CD4-positive, CD25-positive, alpha-beta regulatory T cell (primary cell): Measurements from ENCODE around the gene MCCC1. TPM values are rescaled to one million over a fixed set of nuclear protein-coding genes. Genes with fewer than 3 reads are reported as not detected.

Experiments
- ATAC-seq, 2 donors: fragments of 150-1000 bp; cut with Tn5 transposase; one replicate each; pipeline ENCODE4 v1.10.0; 2021; ENCODE audit warnings: low read depth in 2 of 2, moderate number of reproducible peaks in 2 of 2, moderate library complexity in 1 of 2
- DNase-seq, 3 donors: peaks; one replicate each; pipeline versions ENCODE4 v3.0.0 to v3.0.0-alpha.2; 2012 to 2022; ENCODE audit warnings: mixed read lengths in 1 of 3
- H3K27ac ChIP-seq: one replicate; pipeline ENCODE4 v1.7.0; 2013; ENCODE audit warnings: mild to moderate bottlenecking, low read length; ENCODE audit not compliant: insufficient read depth, poor library complexity, severe bottlenecking
- H3K27me3 ChIP-seq: one replicate; pipeline ENCODE4 v1.7.0; 2013; ENCODE audit warnings: low read length; ENCODE audit not compliant: control insufficient read depth, insufficient read depth
- H3K36me3 ChIP-seq: one replicate; pipeline ENCODE4 v1.7.0; 2013; ENCODE audit warnings: mild to moderate bottlenecking, low read length, moderate library complexity; ENCODE audit not compliant: control insufficient read depth, insufficient read depth
- H3K4me1 ChIP-seq: 2 replicates; pipeline ENCODE4 v1.7.0; 2013; ENCODE audit warnings: mild to moderate bottlenecking, low read length; ENCODE audit not compliant: insufficient read depth, control insufficient read depth, poor library complexity, severe bottlenecking
- H3K4me3 ChIP-seq: one replicate; pipeline ENCODE4 v1.7.0; 2013; ENCODE audit warnings: low read depth, mild to moderate bottlenecking, low read length, moderate library complexity
- H3K9me3 ChIP-seq, 2 experiments: 1 replicate in 1 of 2; 2 replicates in 1 of 2; pipeline ENCODE4 v1.7.0; 2013; ENCODE audit warnings: low read length in 2 of 2, mild to moderate bottlenecking in 1 of 2, moderate library complexity in 1 of 2; ENCODE audit not compliant: control insufficient read depth in 2 of 2
- H3K27ac Mint-ChIP-seq, 3 donors: one replicate each; pipeline ENCODE4 v1.8.0; 2020 to 2022; ENCODE audit warnings: mild to moderate bottlenecking in 3 of 3, mixed read lengths in 3 of 3, moderate library complexity in 2 of 3
- H3K27me3 Mint-ChIP-seq: one replicate; pipeline ENCODE4 v1.8.0; 2022; ENCODE audit warnings: mild to moderate bottlenecking, mixed read lengths
- H3K36me3 Mint-ChIP-seq: one replicate; pipeline ENCODE4 v1.8.0; 2020; ENCODE audit warnings: mixed read lengths
- H3K4me1 Mint-ChIP-seq, 4 donors: one replicate each; pipeline ENCODE4 v1.8.0; 2020 to 2022; ENCODE audit warnings: mixed read lengths in 4 of 4, mild to moderate bottlenecking in 1 of 4
- H3K4me3 Mint-ChIP-seq, 4 donors: one replicate each; pipeline ENCODE4 v1.8.0; 2020 to 2022; ENCODE audit warnings: mild to moderate bottlenecking in 4 of 4, mixed read lengths in 4 of 4, moderate library complexity in 3 of 4
- H3K9me3 Mint-ChIP-seq, 7 donors: one replicate each; pipeline ENCODE4 v1.8.0; 2020 to 2022; ENCODE audit warnings: mixed read lengths in 7 of 7, mild to moderate bottlenecking in 3 of 7, moderate library complexity in 2 of 7
- polyA plus RNA-seq, 4 donors: library from polyadenylated mRNA; unstranded; fragments of 300-500 nt; fragmentation: Illumina TruSeq; gene quantifications; one replicate each; pipeline ENCODE4 v1.2.3, GENCODE V29; 2021
- total RNA-seq: library from RNA; stranded (reverse); gene quantifications from one replicate; pipeline ENCODE4 v1.2.3, GENCODE V29; 2022

MCCC1 gene
- total and polyA plus RNA-seq, 5 donors from 2014 or later = 22.1 to 27.7 (median 23.5) TPM

DNA sequence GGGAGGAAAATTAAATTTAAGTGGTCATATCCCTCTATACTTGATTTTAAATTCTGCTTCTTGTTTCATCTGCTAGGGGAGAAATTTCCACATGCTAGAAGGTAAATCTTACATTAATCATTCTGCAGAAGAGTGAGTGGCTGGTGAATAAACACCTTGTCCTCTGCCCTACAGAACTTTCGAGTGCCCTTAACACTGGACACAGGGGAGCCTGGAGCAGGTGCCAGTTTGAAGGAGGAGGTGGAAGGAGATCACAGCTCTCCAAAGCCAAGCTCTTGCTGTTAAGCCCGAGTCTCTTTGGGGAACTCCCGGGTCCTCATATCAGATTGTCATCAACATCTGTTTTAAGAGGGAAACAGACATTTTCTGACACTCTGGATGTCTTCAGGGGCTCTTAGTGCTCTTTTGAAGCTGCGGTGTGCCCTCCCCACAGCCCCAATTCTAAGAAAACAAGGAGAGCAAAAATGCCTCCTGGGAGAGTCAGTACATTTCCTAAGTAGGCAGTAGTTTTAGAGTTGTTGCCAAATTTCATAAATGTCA is 32.0 kb upstream of the MCCC1 start:
- no peak for DNase-seq
- H3K9me3 Mint-ChIP-seq = peaks cover 4 to 11% (median 9%) of the 10 kb centered on the region in 7 donors
- Histone ChIP-seq H3K4me3 (no peak overlapping the region), H3K9me3 (peaks cover 10 to 13% of the 10 kb centered on the region in 2 experiments), H3K36me3 (peaks cover 2% of the 10 kb centered on the region), H3K27ac (no peak overlapping the region), H3K4me1 (no peaks in the 10 kb centered on the region), H3K27me3 (no peaks in the 10 kb centered on the region)
- no peaks in the 10 kb centered on the region for H3K4me1 Mint-ChIP-seq
- no peak overlapping the region for H3K27ac Mint-ChIP-seq
- H3K36me3 Mint-ChIP-seq = peaks cover 36% of the 10 kb centered on the region
- H3K4me3 Mint-ChIP-seq = no peak overlapping the region
- H3K27me3 Mint-ChIP-seq = no peaks in the 10 kb centered on the region
- ATAC-seq = no peak

DNA sequence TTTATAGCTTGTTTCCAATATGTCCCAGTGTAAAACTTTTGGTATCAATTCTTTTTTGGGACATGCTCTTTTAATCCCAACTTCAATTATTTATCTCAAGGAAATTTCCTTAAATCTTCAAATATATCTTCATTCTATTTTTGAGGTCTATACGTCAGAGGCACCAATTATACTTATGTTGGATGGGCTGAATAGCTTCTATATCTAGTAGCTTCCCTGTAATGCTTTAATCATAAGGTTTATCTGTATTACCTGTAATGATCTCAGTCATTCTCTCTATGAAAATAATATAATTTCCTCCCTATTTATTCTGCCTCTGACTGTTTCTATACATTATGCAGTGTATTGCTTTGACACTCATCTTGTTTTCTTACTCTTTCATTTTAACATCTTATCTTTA is 29.9 kb upstream of the MCCC1 start:
- H3K4me1 Mint-ChIP-seq = peaks cover 0 to 4% (median 0%) of the 10 kb centered on the region in 4 donors
- ATAC-seq = no peak
- peaks cover 10 to 13% of the 10 kb centered on the region in 2 experiments for H3K9me3 ChIP-seq
- no peak overlapping the region for H3K27ac Mint-ChIP-seq
- H3K4me3 ChIP-seq = no peak overlapping the region
- no peaks in the 10 kb centered on the region for H3K4me1 ChIP-seq
- H3K27me3 ChIP-seq = no peaks in the 10 kb centered on the region
- H3K36me3 Mint-ChIP-seq = peaks cover 29% of the 10 kb centered on the region
- peaks cover 4 to 11% (median 10%) of the 10 kb centered on the region in 7 donors for H3K9me3 Mint-ChIP-seq
- H3K27me3 Mint-ChIP-seq = no peaks in the 10 kb centered on the region
- no peak overlapping the region for H3K4me3 Mint-ChIP-seq
- H3K27ac ChIP-seq = no peak overlapping the region
- no peaks in the 10 kb centered on the region for H3K36me3 ChIP-seq
- no peak for DNase-seq

DNA sequence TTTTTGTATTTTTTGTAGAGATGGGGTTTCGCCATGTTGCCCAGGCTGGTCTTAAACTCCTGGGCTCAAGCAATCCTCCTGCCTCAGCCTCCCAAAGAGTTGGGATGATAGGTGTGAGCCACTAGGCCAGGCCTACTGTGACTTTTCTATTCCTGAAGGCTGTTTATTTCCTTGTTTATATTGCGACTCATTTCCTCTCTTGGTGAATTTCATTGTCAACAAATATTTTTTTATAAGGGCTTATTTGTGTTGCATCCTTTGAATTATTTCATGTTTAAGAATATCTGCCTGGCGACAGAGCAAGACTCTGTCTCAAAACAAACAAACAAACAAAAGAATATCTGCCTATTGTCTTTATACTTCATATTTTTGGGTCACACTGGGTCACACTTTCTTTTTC is 29.4 kb upstream of the MCCC1 start:
- no peaks in the 10 kb centered on the region for H3K27me3 ChIP-seq
- H3K27ac ChIP-seq = no peak overlapping the region
- Mint-ChIP-seq H3K27me3 (no peaks in the 10 kb centered on the region), H3K27ac (no peak overlapping the region), H3K4me3 (no peak overlapping the region), H3K4me1 (peaks cover 0 to 4% (median 0%) of the 10 kb centered on the region in 4 donors), H3K36me3 (peaks cover 28% of the 10 kb centered on the region), H3K9me3 (peaks cover 4 to 11% (median 9%) of the 10 kb centered on the region in 7 donors)
- no peaks in the 10 kb centered on the region for H3K36me3 ChIP-seq
- no peak for ATAC-seq
- peaks cover 10 to 13% of the 10 kb centered on the region in 2 experiments for H3K9me3 ChIP-seq
- H3K4me3 ChIP-seq = no peak overlapping the region
- no peaks in the 10 kb centered on the region for H3K4me1 ChIP-seq
- DNase-seq = no peak

DNA sequence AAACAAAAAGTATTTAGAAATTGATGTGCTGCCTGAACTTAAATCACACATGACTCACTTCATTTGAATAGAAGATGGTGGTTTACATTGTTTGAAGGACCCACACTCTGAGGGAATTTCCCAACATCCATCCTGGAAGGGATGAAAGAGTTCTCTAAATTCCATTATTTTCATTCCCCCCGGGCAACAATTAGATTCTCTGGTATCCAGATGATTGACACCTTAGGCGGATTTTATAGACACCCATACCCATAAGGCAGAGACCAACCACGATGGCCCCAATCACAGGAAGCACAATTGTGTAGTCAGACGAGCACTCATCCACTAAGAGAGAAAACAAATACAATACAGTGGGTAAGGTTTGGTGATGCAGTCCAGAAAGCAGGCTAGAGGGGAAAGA is 24.6 kb upstream of the MCCC1 start:
- Mint-ChIP-seq H3K36me3 (peaks cover 8% of the 10 kb centered on the region), H3K4me1 (peaks cover 0 to 4% (median 0%) of the 10 kb centered on the region in 4 donors), H3K27me3 (no peaks in the 10 kb centered on the region), H3K27ac (no peak overlapping the region), H3K9me3 (peaks cover 0 to 3% (median 2%) of the 10 kb centered on the region in 7 donors), H3K4me3 (no peak overlapping the region)
- Histone ChIP-seq H3K27me3 (no peaks in the 10 kb centered on the region), H3K27ac (no peak overlapping the region), H3K36me3 (no peaks in the 10 kb centered on the region), H3K4me3 (no peak overlapping the region), H3K4me1 (no peaks in the 10 kb centered on the region), H3K9me3 (peaks cover under 1 to 3% of the 10 kb centered on the region in 2 experiments)
- no peak for ATAC-seq
- DNase-seq = no peak

DNA sequence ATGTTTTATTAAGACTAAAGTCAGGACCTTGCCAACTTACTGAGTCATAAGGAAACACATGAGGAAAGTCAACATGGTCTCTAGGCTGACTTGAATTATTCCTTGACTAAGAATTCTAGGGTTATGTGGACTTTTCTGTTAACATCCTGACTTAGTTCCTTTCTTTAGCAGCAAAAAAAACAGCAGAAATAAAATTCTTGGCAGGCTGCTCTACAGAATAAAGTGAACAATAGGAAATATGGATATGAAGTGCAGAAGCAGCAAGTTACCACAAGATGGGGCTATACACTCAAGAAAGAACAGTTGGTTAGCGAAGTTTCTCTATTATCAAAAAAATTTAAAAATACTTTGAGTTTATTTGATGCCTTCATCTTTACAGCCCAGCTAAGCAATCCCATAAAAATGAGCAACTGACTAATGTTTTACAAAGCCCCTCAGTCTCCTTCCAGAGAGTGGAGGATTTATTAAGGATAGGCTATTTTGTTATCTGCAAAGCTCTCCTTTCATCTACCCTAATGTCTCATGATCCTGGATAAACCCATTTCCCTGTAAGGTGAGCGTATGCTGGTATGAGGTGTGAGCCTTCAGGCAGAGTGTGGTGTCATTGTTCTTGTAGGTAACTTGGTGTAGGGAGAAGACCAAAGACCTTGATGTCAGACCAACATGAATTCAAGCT is 23.1 kb upstream of the MCCC1 start:
- ATAC-seq (peak in 1 of 2 donors; percentile 59), DNase-seq (peak in 2 of 3 donors; percentile 59 to 63)
- peaks cover 0 to 4% (median 2%) of the 10 kb centered on the region in 4 donors for H3K4me1 Mint-ChIP-seq
- peaks cover 0 to 2% (median 0%) of the 10 kb centered on the region in 7 donors for H3K9me3 Mint-ChIP-seq
- Histone ChIP-seq H3K4me3 (no peak overlapping the region), H3K27ac (no peak overlapping the region), H3K9me3 (no peaks in the 10 kb centered on the region), H3K4me1 (no peaks in the 10 kb centered on the region), H3K36me3 (no peaks in the 10 kb centered on the region), H3K27me3 (no peaks in the 10 kb centered on the region)
- H3K36me3 Mint-ChIP-seq = peaks cover 4% of the 10 kb centered on the region
- no peak overlapping the region for H3K27ac Mint-ChIP-seq
- no peak overlapping the region for H3K4me3 Mint-ChIP-seq
- peaks cover under 1% of the 10 kb centered on the region for H3K27me3 Mint-ChIP-seq

DNA sequence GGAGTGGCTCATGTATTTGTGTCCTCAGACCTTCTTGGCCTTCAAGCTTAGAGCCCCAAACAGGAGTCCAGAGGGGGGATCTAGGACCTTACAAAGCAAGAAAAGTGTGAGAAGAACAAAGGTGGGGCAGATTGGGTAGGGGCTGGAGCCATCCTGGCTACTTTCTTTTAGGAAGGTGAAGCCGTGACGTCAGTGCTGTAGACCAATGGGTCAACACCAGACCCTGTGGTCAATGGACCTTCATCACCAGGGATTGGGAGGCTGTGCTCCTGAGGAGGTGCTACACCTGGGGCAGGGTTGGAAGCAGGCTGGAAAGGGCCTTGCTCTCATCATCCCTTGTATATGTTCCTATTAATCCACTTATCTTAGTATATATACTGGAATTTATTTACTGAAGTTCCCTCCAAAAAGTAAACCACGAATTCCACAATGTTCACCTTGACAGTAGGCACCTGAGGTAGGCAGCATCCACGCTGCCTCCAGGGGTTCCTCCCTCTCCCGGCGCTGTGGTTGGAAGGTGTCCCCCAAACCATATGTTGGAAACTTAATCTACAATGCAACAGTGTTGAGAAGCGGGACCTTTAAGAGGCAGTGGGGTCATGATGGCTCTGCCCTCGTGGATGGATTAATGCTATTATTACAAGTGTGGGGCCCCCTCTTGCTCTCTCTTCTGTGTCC is 21.4 kb upstream of the MCCC1 start:
- no peak overlapping the region for H3K4me3 Mint-ChIP-seq
- peaks cover 4% of the 10 kb centered on the region for H3K36me3 Mint-ChIP-seq
- Histone ChIP-seq H3K4me1 (peaks cover 8% of the 10 kb centered on the region), H3K36me3 (no peaks in the 10 kb centered on the region), H3K27me3 (no peaks in the 10 kb centered on the region), H3K9me3 (no peaks in the 10 kb centered on the region), H3K27ac (no peak overlapping the region), H3K4me3 (no peak overlapping the region)
- peaks cover 10% of the 10 kb centered on the region for H3K27me3 Mint-ChIP-seq
- peaks cover 2 to 10% (median 4%) of the 10 kb centered on the region in 4 donors for H3K4me1 Mint-ChIP-seq
- DNase-seq (no peak), ATAC-seq (no peak)
- H3K27ac Mint-ChIP-seq = no peak overlapping the region
- H3K9me3 Mint-ChIP-seq = peaks cover 0 to 2% (median 0%) of the 10 kb centered on the region in 7 donors

DNA sequence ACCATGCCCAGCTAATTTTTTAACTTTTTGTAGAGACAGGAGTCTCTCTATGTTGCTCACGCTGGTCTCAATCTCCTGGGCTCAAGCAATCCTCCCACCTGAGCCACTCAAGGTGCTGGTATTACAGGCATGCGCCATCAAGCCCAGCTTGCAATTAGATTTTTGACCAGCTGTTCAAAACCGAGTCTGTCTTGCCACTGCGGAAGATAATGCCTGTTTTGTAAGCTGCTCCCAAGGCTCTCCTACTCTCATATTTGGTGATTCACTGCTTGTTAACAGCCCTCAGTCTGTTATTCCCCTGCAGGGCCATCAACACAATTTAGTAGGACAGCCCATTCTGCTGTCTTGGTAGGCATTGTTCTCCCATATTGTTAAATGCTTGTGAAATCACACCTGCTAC is 17.8 kb upstream of the MCCC1 start:
- H3K4me1 ChIP-seq = peaks cover 8% of the 10 kb centered on the region
- H3K27ac ChIP-seq = no peak overlapping the region
- DNase-seq = no peak
- Mint-ChIP-seq H3K9me3 (no peaks in the 10 kb centered on the region), H3K4me3 (no peak overlapping the region), H3K27me3 (peaks cover 22% of the 10 kb centered on the region), H3K4me1 (peaks cover 0 to 10% (median 3%) of the 10 kb centered on the region in 4 donors), H3K27ac (no peak overlapping the region), H3K36me3 (no peaks in the 10 kb centered on the region)
- H3K36me3 ChIP-seq = no peaks in the 10 kb centered on the region
- peaks cover 2% of the 10 kb centered on the region for H3K27me3 ChIP-seq
- H3K9me3 ChIP-seq = no peaks in the 10 kb centered on the region
- ATAC-seq = no peak
- H3K4me3 ChIP-seq = no peak overlapping the region
